Stomach (tissue), 19 donors: ENCODE results near the gene ELSPBP1. TPM values are rescaled to one million over a fixed set of nuclear protein-coding genes. Genes with fewer than 3 reads are reported as not detected.
"Not testable (repeated sequence)": the region's sequence is repeated elsewhere in the genome, so short reads cannot be mapped to it uniquely, and the experiment has no call there.

ENCODE experiments used
- DNase-seq, 2 donors: peaks; one replicate each; pipeline versions ENCODE4 v3.0.0 to v3.0.0-alpha.2; 2013 to 2019
- H3K27ac ChIP-seq, 5 donors: fragments of 200-600 bp in 4 of 5; sonication (generic) in 4 of 5; one replicate each; pipeline ENCODE4 v1.5.1; 2013 to 2019; ENCODE audit warnings: mild to moderate bottlenecking in 1 of 5, moderate library complexity in 1 of 5
- H3K27me3 ChIP-seq, 3 donors: fragments of 200-600 bp; sonication (generic); one replicate each; pipeline ENCODE4 v1.5.1; 2017 to 2019; ENCODE audit warnings: mixed run types in 1 of 3
- H3K36me3 ChIP-seq, 4 donors: fragments of 200-600 bp; sonication (generic); 1 replicate in 3 of 4; 2 replicates in 1 of 4; pipeline ENCODE4 v1.5.1; 2016 to 2019
- H3K4me1 ChIP-seq, 4 donors: fragments of 200-600 bp; sonication (generic); one replicate each; pipeline ENCODE4 v1.5.1; 2016 to 2019
- H3K4me3 ChIP-seq, 4 donors: fragments of 200-600 bp; sonication (generic) in 3 of 4; one replicate each; pipeline ENCODE4 v1.5.1; 2016 to 2019; ENCODE audit warnings: mild to moderate bottlenecking in 1 of 4
- H3K9me3 ChIP-seq, 4 donors: fragments of 200-600 bp; sonication (generic); one replicate each; pipeline ENCODE4 v1.5.1; 2016 to 2019
- CTCF ChIP-seq, 7 experiments: fragments of 450-650 bp in 4 of 7; fragments of 200-600 bp in 3 of 7; sonication (generic) in 3 of 7; IDR thresholded peaks; one replicate each; pipeline ENCODE4 v1.5.1; 2016 to 2019; ENCODE audit warnings: antibody characterized with exemption in 7 of 7, control low read depth in 2 of 7, mild to moderate bottlenecking in 1 of 7
- EP300 ChIP-seq: sonication (generic); formaldehyde crosslinking; IDR thresholded peaks from one replicate; pipeline ENCODE4 v1.6.1; 2017; ENCODE audit warnings: antibody characterized with exemption
- POLR2A ChIP-seq, 4 donors: fragments of 450-650 bp; IDR thresholded peaks; one replicate each; pipeline ENCODE4 v1.6.1; 2016; ENCODE audit warnings: antibody characterized with exemption in 4 of 4, control low read depth in 2 of 4, mild to moderate bottlenecking in 1 of 4, moderate library complexity in 1 of 4
- POLR2AphosphoS5 ChIP-seq, 3 donors: sonication (generic); formaldehyde crosslinking; IDR thresholded peaks; one replicate each; pipeline ENCODE4 v1.6.1; 2016; ENCODE audit warnings: antibody characterized with exemption in 3 of 3
- WGBS, 5 donors: extraction: QIAGEN DNeasy Blood & Tissue Kit in 3 of 5; methylation state at CpG; one replicate each; pipeline versions ENCODE4 v1.1.5 to v1.1.7; 2013 to 2018; 5-methylcytosine and 5-hydroxymethylcytosine counted together
- intact Hi-C: fragments of 100-400 bp; cut with DNase I; formaldehyde crosslinking; loops from one replicate; pipeline ENCODE4 v1.15.1; 2023; ENCODE audit warnings: low total_unique reads
- long read RNA-seq, 10 donors: transcript quantifications; one replicate each; lab custom pipeline, GENCODE V29; 2026
- polyA plus RNA-seq, 3 donors: library from polyadenylated mRNA; stranded (reverse); fragments of 200-250 nt; gene quantifications; one replicate each; pipeline ENCODE4 v1.2.3, GENCODE V29; 2013
- total RNA-seq, 5 donors: library from RNA; depleted of rRNA; stranded (reverse); fragments of >200 nt; gene quantifications; one replicate each; pipeline versions ENCODE4 v1.1.0 to v1.2.3, GENCODE V29; 2014 to 2016
- donor health status: healthy with polysubstance abuse.
- donor health status: Bipolar disorder and iron deficiency.
- donor health status: healthy.

ELSPBP1 gene
- total RNA-seq: not detected
- polyA plus RNA-seq: not detected
- long read RNA-seq, donor 1: 0 reads
- long read RNA-seq, donor 2: 0 reads
- long read RNA-seq, donor 3: 0 reads
- long read RNA-seq, donor 4: 0 reads
- long read RNA-seq, donor 5: 0 reads
- long read RNA-seq, donor 6: 0 reads
- long read RNA-seq, donor 7: 0 reads
- long read RNA-seq, donor 8: 0 reads
- long read RNA-seq, donor 9: 0 reads
- long read RNA-seq, donor 10: 0 reads

- no peak for TF ChIP-seq POLR2AphosphoS5 (IDR thresholded peaks at IDR 0.05)
- no peak for TF ChIP-seq POLR2A (IDR thresholded peaks at IDR 0.05)
- no peak for TF ChIP-seq CTCF (IDR thresholded peaks at IDR 0.05)
- peak in 1 of 2 donors; percentile 5 for DNase-seq
- Histone ChIP-seq H3K27me3 (peaks cover 0 to 48% (median 20%) of the 10 kb centered on the region in 3 donors), H3K4me3 (no peak within 1 kb of the TSS), H3K36me3 (no peaks in the 10 kb centered on the region), H3K27ac (no peak within 1 kb of the TSS), H3K4me1 (no peaks in the 10 kb centered on the region), H3K9me3 (no peaks in the 10 kb centered on the region)
- intact Hi-C loops: no loop called here
- WGBS, 5 donors: 48 to 63% (median 56%) methylated on average over 5 of the region's 5 CpGs
Observed at GRCh38 chr19:47994209-47994802, at the start of gene ELSPBP1. TSS of gene ELSPBP1 (plus strand) at chr19:47994632. CDS start at chr19:48008668, 14,036 bp downstream.

GRCh38 chr19:47949852-47950521 is 44.4 kb upstream of the ELSPBP1 start:
- intact Hi-C loops, H3K27ac ChIP-seq, H3K36me3 ChIP-seq, H3K4me1 ChIP-seq, H3K9me3 ChIP-seq, H3K4me3 ChIP-seq: not testable (repeated sequence)
- 78 to 87% (median 86%) methylated on average over 18 to 23 of the region's 24 CpGs for WGBS, 5 donors
- TF ChIP-seq CTCF (IDR thresholded peaks at IDR 0.05): peak in 1 of 7 experiments; percentile 7
- peak in 1 of 2 donors; percentile 50 for DNase-seq
- H3K27me3 ChIP-seq: peaks cover 0 to 10% (median 7%) of the 10 kb centered on the region in 3 donors

GRCh38 chr19:47952132-47952531 is 42.3 kb upstream of the ELSPBP1 start:
- H3K4me3 ChIP-seq, H3K27ac ChIP-seq, DNase-seq, H3K9me3 ChIP-seq, H3K4me1 ChIP-seq, H3K36me3 ChIP-seq, intact Hi-C loops: not testable (repeated sequence)
- peaks cover 0 to 10% (median 7%) of the 10 kb centered on the region in 3 donors for H3K27me3 ChIP-seq
- WGBS, 5 donors: 54% methylated on average over 15 of the region's 21 CpGs; no CpG with 5 or more reads in 4 of the 5 donors

GRCh38 chr19:47955936-47956335 is 38.5 kb upstream of the ELSPBP1 start:
- DNase-seq: peak in 1 of 2 donors; percentile 43
- intact Hi-C loops, H3K27ac ChIP-seq, H3K4me1 ChIP-seq, H3K36me3 ChIP-seq, H3K9me3 ChIP-seq, H3K4me3 ChIP-seq: not testable (repeated sequence)
- peaks cover 0 to 11% (median 0%) of the 10 kb centered on the region in 3 donors for H3K27me3 ChIP-seq
- 81 to 94% (median 90%) methylated on average over 7 to 10 of the region's 11 CpGs for WGBS, 5 donors

GRCh38 chr19:47973529-47973928 is 20.9 kb upstream of the ELSPBP1 start:
- H3K27ac ChIP-seq: no peak overlapping the region
- no peak for DNase-seq
- peaks cover 0 to 7% (median 0%) of the 10 kb centered on the region in 4 donors for H3K9me3 ChIP-seq
- H3K27me3 ChIP-seq: peaks cover 0 to 40% (median 0%) of the 10 kb centered on the region in 3 donors
- H3K4me1 ChIP-seq: no peaks in the 10 kb centered on the region
- TF ChIP-seq POLR2AphosphoS5 (IDR thresholded peaks at IDR 0.05) (no peak), POLR2A (IDR thresholded peaks at IDR 0.05) (no peak), CTCF (IDR thresholded peaks at IDR 0.05) (no peak), EP300 (no peak)
- no peak overlapping the region for H3K4me3 ChIP-seq
- no peaks in the 10 kb centered on the region for H3K36me3 ChIP-seq
- 76 to 89% (median 80%) methylated on average over 6 of the region's 6 CpGs for WGBS, 5 donors
- intact Hi-C loops: no loop called here
